GM13977 (cell line): ENCODE data around the gene SHH.

ENCODE experiments used
- DNase-seq: peaks from one replicate; pipeline ENCODE4 v3.0.0; 2012; ENCODE audit warnings: low spot score
- CTCF ChIP-seq: IDR thresholded peaks from 2 replicates; pipeline ENCODE4 v1.5.1; 2012; ENCODE audit warnings: mild to moderate bottlenecking, control low read depth; ENCODE audit not compliant: insufficient read depth; ENCODE audit errors: extremely low read depth, missing control alignments
- in situ Hi-C: fragments of 300-500 bp; cut with MboI; formaldehyde crosslinking; loops from one replicate; pipeline ENCODE4 v1.12.0; 2022; ENCODE audit warnings: low sequenced_read_pairs, low pct_unique_long_range_greater_than_20kb, mixed read lengths, inconsistent platforms; ENCODE audit not compliant: unreplicated experiment

Gene SHH

GRCh38 chr7:155831807-155832524 lies 19.7 kb upstream of the SHH start:
- TF ChIP-seq CTCF = no peak
- no peak for DNase-seq
- in situ Hi-C loops = no loop called here

- DNase-seq = no peak
- no peak for TF ChIP-seq CTCF
- in situ Hi-C loops = no loop called here
Observed at GRCh38 chr7:155830961-155831806, 18.9 kb upstream of the SHH start.

GRCh38 chr7:155829796-155830470 lies 17.7 kb upstream of the SHH start:
- DNase-seq = no peak
- in situ Hi-C loops = no loop called here
- no peak for TF ChIP-seq CTCF

- no peak for TF ChIP-seq CTCF
- no peak for DNase-seq
- in situ Hi-C loops = no loop called here
Observed at GRCh38 chr7:155825336-155825735, 13.1 kb upstream of the SHH start.

GRCh38 chr7:155824227-155824886 lies 12.1 kb upstream of the SHH start:
- no peak for DNase-seq

More at GRCh38 chr7:155824227-155824886, 12.1 kb upstream of the SHH start:
- no peak for TF ChIP-seq CTCF
- in situ Hi-C loops = loop anchor here (25.0 kb wide), 1 partner anchor 638 kb away; no protein-coding TSS in a partner anchor
